H9 (cell line): Measurements from ENCODE around the gene MIR17HG. TPM values are rescaled to one million over a fixed set of nuclear protein-coding genes. Genes with fewer than 3 reads are reported as not detected.

ENCODE experiments used
- DNase-seq: peaks from one replicate; pipeline ENCODE4 v3.0.0-alpha.2; 2017
- H2AFZ ChIP-seq: one replicate; pipeline ENCODE4 v1.6.1; 2013; ENCODE audit warnings: mild to moderate bottlenecking, low read length, control low read depth, moderate library complexity
- H2AK5ac ChIP-seq: 2 replicates; pipeline ENCODE4 v1.6.1; 2013; ENCODE audit warnings: low read length, control low read depth, mixed read lengths; ENCODE audit not compliant: insufficient read length
- H2BK120ac ChIP-seq: one replicate; pipeline ENCODE4 v1.6.1; 2013; ENCODE audit warnings: low read depth, mild to moderate bottlenecking, low read length, control low read depth, inconsistent platforms; ENCODE audit not compliant: poor library complexity, severe bottlenecking
- H2BK12ac ChIP-seq: 2 replicates; pipeline ENCODE4 v1.6.1; 2013; ENCODE audit warnings: low read length, control low read depth, mixed read lengths, low read depth; ENCODE audit not compliant: insufficient read length
- H2BK15ac ChIP-seq: 2 replicates; pipeline ENCODE4 v1.6.1; 2013; ENCODE audit warnings: low read depth, low read length, control low read depth
- H2BK20ac ChIP-seq: one replicate; pipeline ENCODE4 v1.6.1; 2013; ENCODE audit warnings: low read depth, mild to moderate bottlenecking, low read length, control low read depth, inconsistent platforms; ENCODE audit not compliant: poor library complexity, severe bottlenecking
- H2BK5ac ChIP-seq: 2 replicates; pipeline ENCODE4 v1.6.1; 2013; ENCODE audit warnings: low read length, control low read depth, mixed read lengths; ENCODE audit not compliant: insufficient read length
- H3K14ac ChIP-seq: 2 replicates; pipeline ENCODE4 v1.6.1; 2013; ENCODE audit warnings: low read length, control low read depth; ENCODE audit not compliant: insufficient read depth
- H3K18ac ChIP-seq: 2 replicates; pipeline ENCODE4 v1.6.1; 2013; ENCODE audit warnings: low read depth, mild to moderate bottlenecking, mixed read lengths, low read length, control low read depth; ENCODE audit not compliant: insufficient read length
- H3K23ac ChIP-seq: 2 replicates; pipeline ENCODE4 v1.6.1; 2013; ENCODE audit warnings: low read length, control low read depth, mixed read lengths, low read depth; ENCODE audit not compliant: insufficient read length
- H3K23me2 ChIP-seq: 2 replicates; pipeline ENCODE4 v1.6.1; 2013; ENCODE audit warnings: low read depth, mild to moderate bottlenecking, mixed read lengths, low read length, control low read depth; ENCODE audit not compliant: insufficient read length, poor library complexity, severe bottlenecking
- H3K27ac ChIP-seq: 2 replicates; pipeline ENCODE4 v1.5.1; 2013; ENCODE audit warnings: low read length, control low read depth, mixed read lengths, low read depth; ENCODE audit not compliant: insufficient read length
- H3K27me3 ChIP-seq: 2 replicates; pipeline ENCODE4 v1.6.1; 2013; ENCODE audit warnings: low read length, control low read depth, inconsistent platforms; ENCODE audit not compliant: insufficient read depth
- H3K4ac ChIP-seq: 2 replicates; pipeline ENCODE4 v1.6.1; 2013; ENCODE audit warnings: low read depth, mild to moderate bottlenecking, control low read depth, inconsistent platforms, low read length, moderate library complexity
- H3K4me1 ChIP-seq: 2 replicates; pipeline ENCODE4 v1.6.1; 2013; ENCODE audit warnings: low read length, control low read depth, inconsistent platforms; ENCODE audit not compliant: insufficient read depth
- H3K4me2 ChIP-seq: 2 replicates; pipeline ENCODE4 v1.6.1; 2013; ENCODE audit warnings: low read length, control low read depth, mixed read lengths; ENCODE audit not compliant: insufficient read length, insufficient read depth
- H3K56ac ChIP-seq: 2 replicates; pipeline ENCODE4 v1.6.1; 2013; ENCODE audit warnings: low read depth, mild to moderate bottlenecking, mixed read lengths, low read length, control low read depth; ENCODE audit not compliant: insufficient read length
- H3K79me1 ChIP-seq: 2 replicates; pipeline ENCODE4 v1.6.1; 2013; ENCODE audit warnings: low read depth, mild to moderate bottlenecking, moderate library complexity, low read length, control low read depth, inconsistent platforms; ENCODE audit not compliant: insufficient read depth, poor library complexity, severe bottlenecking
- H3K79me2 ChIP-seq: 2 replicates; pipeline ENCODE4 v1.6.1; 2013; ENCODE audit warnings: low read length, control low read depth, inconsistent platforms; ENCODE audit not compliant: insufficient read depth
- H3K9ac ChIP-seq: 2 replicates; pipeline ENCODE4 v1.6.1; 2013; ENCODE audit warnings: low read length, control low read depth, mixed read lengths; ENCODE audit not compliant: insufficient read length; ENCODE audit errors: extremely low read depth
- H3K9me3 ChIP-seq: one replicate; pipeline ENCODE4 v1.6.1; 2013; ENCODE audit warnings: low read depth, low read length, inconsistent platforms; ENCODE audit not compliant: control insufficient read depth
- H3T11ph ChIP-seq: one replicate; pipeline ENCODE4 v1.6.1; 2013; ENCODE audit warnings: mild to moderate bottlenecking, low read length, control low read depth, inconsistent platforms
- H4K20me1 ChIP-seq: one replicate; pipeline ENCODE4 v1.6.1; 2013; ENCODE audit not compliant: control insufficient read depth, insufficient read length, insufficient read depth
- H4K5ac ChIP-seq: 2 replicates; pipeline ENCODE4 v1.6.1; 2013; ENCODE audit warnings: low read depth, mild to moderate bottlenecking, mixed read lengths, low read length, control low read depth; ENCODE audit not compliant: insufficient read length
- H4K8ac ChIP-seq: replicated peaks from 2 replicates; pipeline ENCODE4 v1.6.1; 2013; ENCODE audit warnings: low read length, control low read depth, mixed read lengths, low read depth; ENCODE audit not compliant: insufficient read length
- H4K91ac ChIP-seq: 2 replicates; pipeline ENCODE4 v1.6.1; 2013; ENCODE audit warnings: low read depth, mild to moderate bottlenecking, moderate library complexity, mixed read lengths, low read length, control low read depth; ENCODE audit not compliant: insufficient read length
- H3K27ac Mint-ChIP-seq, 3 experiments: 2 replicates in 2 of 3; 3 replicates in 1 of 3; pipeline ENCODE4 v1.8.0; 2020 to 2021; ENCODE audit warnings: mixed read lengths in 3 of 3, mild to moderate bottlenecking in 1 of 3, moderate library complexity in 1 of 3
- H3K27me3 Mint-ChIP-seq: 2 replicates; pipeline ENCODE4 v1.8.0; 2021; ENCODE audit warnings: low read depth, mild to moderate bottlenecking, moderate library complexity, mixed read lengths
- H3K36me3 Mint-ChIP-seq, 3 experiments: 2 replicates in 2 of 3; 3 replicates in 1 of 3; pipeline ENCODE4 v1.8.0; 2020 to 2021; ENCODE audit warnings: low read depth in 3 of 3, mixed read lengths in 3 of 3; ENCODE audit not compliant: insufficient read depth in 1 of 3
- H3K4me1 Mint-ChIP-seq, 2 experiments: 2 replicates each; pipeline ENCODE4 v1.8.0; 2020; ENCODE audit warnings: mixed read lengths in 2 of 2
- H3K4me3 Mint-ChIP-seq, 2 experiments: 2 replicates in 1 of 2; 3 replicates in 1 of 2; pipeline ENCODE4 v1.8.0; 2020 to 2021; ENCODE audit warnings: mild to moderate bottlenecking in 2 of 2, mixed read lengths in 2 of 2, moderate library complexity in 1 of 2
- H3K9me3 Mint-ChIP-seq, 2 experiments: 2 replicates in 1 of 2; 3 replicates in 1 of 2; pipeline ENCODE4 v1.8.0; 2020; ENCODE audit warnings: mild to moderate bottlenecking in 2 of 2, mixed read lengths in 2 of 2, moderate library complexity in 1 of 2
- CTCF ChIP-seq: fragments of 200-600 bp; sonication (generic); conservative IDR thresholded peaks from 3 replicates; pipeline ENCODE4 v1.8.0; 2021; ENCODE audit warnings: antibody characterized with exemption, mild to moderate bottlenecking
- WGBS: extraction: QIAGEN DNeasy Blood & Tissue Kit; methylation state at CpG from one replicate; pipeline ENCODE4 v1.1.7; 2013; ENCODE audit warnings: missing lambda C conversion rate, low lambda C conversion rate, mixed read lengths; ENCODE audit not compliant: insufficient read length; ENCODE audit errors: extremely low coverage; 5-methylcytosine and 5-hydroxymethylcytosine counted together
- total RNA-seq: library from RNA; stranded (reverse); gene quantifications from 2 replicates; pipeline ENCODE4 v1.2.1, GENCODE V29; 2021

Gene MIR17HG
- total RNA-seq, 1 experiment from 2014 or later = 38.7 TPM

GRCh38 chr13:91355099-91355825, 7.8 kb downstream of the MIR17HG start:
- Histone ChIP-seq H3K79me1 (peaks cover 4% of the 10 kb centered on the region), H3K56ac (no peak overlapping the region), H2BK15ac (no peak overlapping the region), H3K9me3 (no peaks in the 10 kb centered on the region), H3K4ac (no peak overlapping the region), H4K91ac (no peak overlapping the region), H2BK5ac (no peak overlapping the region), H4K5ac (no peak overlapping the region), H2BK20ac (no peak overlapping the region), H3K4me1 (no peaks in the 10 kb centered on the region), H3K14ac (no peak overlapping the region), H3K23ac (no peak overlapping the region), H2AFZ (no peak overlapping the region), H2BK120ac (no peak overlapping the region), H3K23me2 (no peaks in the 10 kb centered on the region), H3K27ac (no peak overlapping the region), H3K27me3 (no peaks in the 10 kb centered on the region), H3K4me2 (no peak overlapping the region), H3K79me2 (peaks cover 8% of the 10 kb centered on the region), H3T11ph (no peak overlapping the region), H2BK12ac (no peak overlapping the region), H3K9ac (no peak overlapping the region), H4K8ac (no peak overlapping the region), H2AK5ac (no peak overlapping the region), H4K20me1 (no peaks in the 10 kb centered on the region), H3K18ac (no peak overlapping the region)
- no peak for TF ChIP-seq CTCF
- WGBS = no CpG with 5 or more reads among the region's 6 CpGs
- no peak for DNase-seq
- H3K9me3 Mint-ChIP-seq = no peaks in the 10 kb centered on the region
- peak overlapping the region in 1 of 3 experiments; percentile 89; a peak in 2 of 7 replicates for H3K27ac Mint-ChIP-seq
- H3K27me3 Mint-ChIP-seq = peaks cover 1% of the 10 kb centered on the region; the same call in 1 of the 2 replicates
- H3K4me3 Mint-ChIP-seq = no peak overlapping the region
- H3K36me3 Mint-ChIP-seq = peaks cover 48 to 71% (median 61%) of the 10 kb centered on the region in 3 experiments
- H3K4me1 Mint-ChIP-seq = peaks cover 20 to 25% of the 10 kb centered on the region in 2 experiments
